ENCODE data around the gene UCP2. TPM values are rescaled to one million over a fixed set of nuclear protein-coding genes. Genes with fewer than 3 reads are reported as not detected.
A peak's percentile ranks its signal among the peaks of the same experiment; 100 is the strongest.
"Not testable (repeated sequence)": the region's sequence is repeated elsewhere in the genome, so short reads cannot be mapped to it uniquely, and the experiment has no call there.

Gene UCP2
- total RNA-seq, 1 donor from 2014 or later, result 2.6 TPM

DNA sequence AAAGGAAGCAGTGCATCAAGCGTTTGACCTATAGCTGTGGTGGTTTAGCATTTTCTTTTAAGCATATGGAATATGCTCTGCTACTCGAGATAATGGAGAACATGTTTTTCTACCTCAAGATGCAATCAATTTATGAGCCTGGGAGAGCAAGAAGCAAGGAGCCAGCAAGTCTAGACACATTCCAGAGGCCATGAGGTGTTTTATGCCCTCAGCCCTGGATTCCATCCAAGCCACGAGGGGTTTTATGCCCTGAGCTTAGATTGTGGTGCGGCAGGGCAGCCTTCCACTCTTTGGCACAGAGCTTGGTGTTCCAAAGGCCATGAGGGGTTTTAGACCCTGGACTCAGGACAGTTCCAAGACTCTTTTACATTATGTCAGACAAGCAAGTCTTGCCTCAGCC, 43.5 kb downstream of the UCP2 start:
- no peak for DNase-seq

- not testable (repeated sequence) for DNase-seq
Measured at GRCh38 chr11:73936047-73936446, 46.6 kb downstream of the UCP2 start.

GRCh38 chr11:73932781-73933180, 49.9 kb downstream of the UCP2 start:
- DNase-seq, result no peak

- no peak for DNase-seq
Measured at GRCh38 chr11:73931951-73932350, 50.7 kb downstream of the UCP2 start.

DNA sequence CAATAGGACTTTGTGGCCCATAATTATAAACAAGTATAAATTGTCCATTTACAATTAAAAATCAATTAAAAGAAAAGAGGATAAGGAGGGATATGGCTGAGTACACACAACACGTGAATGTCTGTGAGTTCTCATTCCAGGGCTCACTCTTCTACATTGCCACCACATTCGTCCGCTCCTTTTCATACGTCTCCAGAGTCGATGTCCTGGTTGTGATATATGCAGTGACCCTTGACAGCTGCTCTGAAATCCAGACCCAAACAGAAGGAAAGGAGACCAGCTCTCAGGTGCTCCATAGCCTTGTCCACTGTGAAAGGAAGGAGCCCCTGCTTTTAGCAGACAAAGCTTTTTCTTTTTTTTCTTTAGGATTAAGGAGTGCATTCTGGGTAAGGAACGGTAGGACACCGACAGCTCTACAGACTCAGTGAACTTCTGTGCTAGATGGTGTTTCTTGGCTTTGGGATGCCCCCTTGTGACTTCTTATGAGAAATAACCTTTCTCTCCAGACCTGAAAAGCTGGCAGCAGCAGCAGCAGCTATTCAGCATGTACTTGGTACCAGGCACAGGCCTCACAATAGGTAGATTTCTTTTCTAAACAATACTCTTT, 51.5 kb downstream of the UCP2 start:
- DNase-seq, result peak; percentile 87

DNA sequence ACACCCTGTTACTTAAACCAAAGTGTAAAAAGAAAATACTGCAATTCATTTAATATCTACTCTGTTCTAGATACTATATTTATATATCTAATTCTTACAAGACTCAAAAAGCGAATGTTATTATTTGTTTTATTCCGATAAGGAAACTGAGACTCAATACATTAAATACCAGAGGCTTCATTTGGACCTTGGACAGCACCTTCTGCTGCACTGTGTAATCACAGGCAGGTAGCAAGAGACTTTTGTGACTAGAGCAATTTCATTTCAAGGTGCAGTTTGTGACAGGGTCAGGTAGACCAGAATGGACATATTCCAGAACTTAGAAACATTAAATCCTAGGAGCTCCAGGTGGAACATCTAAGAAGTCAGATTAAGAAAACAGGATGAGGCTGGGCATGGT, 53.3 kb downstream of the UCP2 start:
- DNase-seq, result no peak

Other genes starting within 250 kb of the UCP2 start
- 145 and 175 TPM in 2 replicates for gene RAB6A, start 221.8 kb downstream of the UCP2 start, total RNA-seq
- gene MRPL48, start 195.0 kb downstream of the UCP2 start, total RNA-seq, result 24.3 and 30.4 TPM in 2 replicates
- gene COA4, start 106.0 kb downstream of the UCP2 start, total RNA-seq, result 53.0 and 57.2 TPM in 2 replicates
- gene PAAF1, start 105.8 kb downstream of the UCP2 start, total RNA-seq, result 8.2 and 10.6 TPM in 2 replicates
- gene DNAJB13, start 31.8 kb downstream of the UCP2 start, total RNA-seq, result not detected in 2 replicates
- gene UCP3, start 26.2 kb upstream of the UCP2 start, total RNA-seq, result 0.28 and 0.34 TPM in 2 replicates
- 13.4 and 14.4 TPM in 2 replicates for gene C2CD3, start 188.2 kb upstream of the UCP2 start, total RNA-seq
- gene PPME1, start 188.4 kb upstream of the UCP2 start, total RNA-seq, result 15.1 and 29.5 TPM in 2 replicates

All from dermis blood vessel endothelial cell (primary cell).